ENCODE results near the gene GP1BB. TPM values are rescaled to one million over a fixed set of nuclear protein-coding genes. Genes with fewer than 3 reads are reported as not detected.
"Not testable (repeated sequence)": the region's sequence is repeated elsewhere in the genome, so short reads cannot be mapped to it uniquely, and the experiment has no call there.

GP1BB gene
- polyA plus RNA-seq, result 1 to 10 TPM in 3 of 4 donors, under 1 TPM in 1; 0.67 to 2.0 (median 1.3) TPM
- long read RNA-seq, donor 1, partial matches to known transcripts, result 0 of 4 reads
- long read RNA-seq, donor 1, other reads (novel, unspliced or antisense), result 0 of 4 reads
- long read RNA-seq, donor 2, result 0 reads
- long read RNA-seq, donor 3, result 0 reads
- long read RNA-seq, donor 4, result 0 reads
- long read RNA-seq, donor 5, result 0 reads
- long read RNA-seq, donor 6, result 0 reads
- long read RNA-seq, donor 7, transcript GP1BB-201 (2 exons, 1,553 nt), result major isoform, 29 of 29 reads
- long read RNA-seq, donor 7, partial matches to known transcripts, result 0 of 29 reads
- long read RNA-seq, donor 7, other reads (novel, unspliced or antisense), result 0 of 29 reads
- long read RNA-seq, donor 8, result 0 reads
- long read RNA-seq, donor 9, result 0 reads
- long read RNA-seq, donor 10, partial matches to known transcripts, result 0 of 1 reads
- long read RNA-seq, donor 10, other reads (novel, unspliced or antisense), result 0 of 1 reads

DNA sequence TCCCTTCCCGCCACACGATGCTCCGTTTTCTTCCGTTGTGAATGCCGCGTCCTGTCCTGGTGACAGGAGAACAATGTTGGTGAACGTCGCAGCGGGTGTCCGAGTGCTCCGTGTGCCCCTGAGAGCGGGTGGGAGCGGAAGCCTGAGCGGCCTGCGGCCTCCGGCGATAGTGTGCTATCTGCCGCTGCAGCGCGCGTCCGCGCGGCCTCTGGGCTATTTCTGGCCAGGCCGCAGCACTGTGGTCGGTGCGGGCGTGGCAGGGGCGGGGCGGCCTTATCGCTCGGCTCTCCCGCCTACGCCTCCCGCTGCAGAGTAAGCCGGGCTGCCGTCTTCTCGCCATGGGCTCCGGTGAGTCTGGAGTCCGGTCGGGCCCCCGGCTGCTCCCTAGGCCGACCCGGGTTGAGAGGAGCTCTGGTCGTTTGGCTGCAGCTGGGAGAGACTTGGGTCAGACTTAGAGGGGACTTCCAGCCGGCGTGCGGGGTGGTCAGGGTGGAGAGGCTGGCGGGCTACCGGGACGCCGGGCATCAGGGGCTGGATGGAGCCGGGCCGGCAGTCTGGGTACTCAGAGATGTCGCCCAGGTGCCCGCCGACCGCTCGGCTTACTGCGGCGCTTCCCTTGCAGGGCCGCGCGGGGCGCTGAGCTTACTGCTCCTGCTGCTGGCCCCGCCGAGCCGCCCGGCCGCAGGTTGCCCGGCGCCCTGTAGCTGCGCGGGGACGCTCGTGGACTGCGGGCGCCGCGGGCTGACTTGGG lies at the start of gene GP1BB:
Gene GP1BB (plus strand): TSS at position 308 of the 751 bp plus-strand sequence. CDS start 31 bp downstream, at position 339.
- peaks cover 12 to 62% (median 19%) of the 10 kb centered on the region in 3 donors for H3K27me3 ChIP-seq (ENCODE audit: control insufficient read depth in 3 of 3, insufficient read depth in 3 of 3, low read length in 3 of 3)
- WGBS, 3 donors, result 6 to 29% (median 6%) methylated on average over 65 to 80 of the region's 80 CpGs
- no peaks in the 10 kb centered on the region for H3K9me3 ChIP-seq (ENCODE audit: control insufficient read depth in 2 of 2, insufficient read depth in 1 of 2, low read depth in 1 of 2, low read length in 1 of 2)
- no peak within 1 kb of the TSS for H3K27ac ChIP-seq (ENCODE audit: low read depth in 1 of 3, low read length in 2 of 3)
- H3K36me3 ChIP-seq (ENCODE audit: control insufficient read depth in 3 of 3, insufficient read depth in 2 of 3, low read depth in 1 of 3, low read length in 3 of 3), result peaks cover 0 to 23% (median 0%) of the 10 kb centered on the region in 3 donors
- H3K4me1 ChIP-seq (ENCODE audit: control insufficient read depth in 3 of 3, insufficient read depth in 2 of 3, low read depth in 1 of 3, low read length in 2 of 3), result peaks cover 0 to 6% (median 0%) of the 10 kb centered on the region in 3 donors
- DNase-seq, result peak; percentile 19 to 48
- FAIRE-seq, result no peak
- peak within 1 kb of the TSS in 1 of 3 donors; percentile 20 for H3K4me3 ChIP-seq (ENCODE audit: low read depth in 1 of 3, low read length in 3 of 3)

DNA sequence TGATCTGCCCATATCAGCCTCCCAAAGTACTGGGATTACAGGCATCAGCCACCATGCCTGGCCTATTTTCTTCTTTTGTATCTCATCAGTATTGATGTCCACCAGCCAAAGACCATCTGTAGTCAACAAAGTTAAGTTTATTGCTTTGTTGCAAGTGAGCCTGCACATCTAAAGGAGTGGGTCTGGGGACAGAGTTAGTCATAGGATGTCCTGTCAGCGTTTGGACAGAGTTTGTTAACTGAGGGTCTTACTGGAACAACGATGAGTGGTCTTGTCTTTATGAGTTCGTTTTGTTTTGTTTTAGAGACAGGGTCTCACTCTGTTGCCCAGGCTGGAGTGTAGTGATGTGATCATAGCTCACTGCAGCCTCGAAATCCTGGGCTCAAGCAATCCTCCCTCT lies 49.7 kb upstream of the GP1BB start:
- H3K27ac ChIP-seq (ENCODE audit: low read depth in 1 of 3, low read length in 2 of 3), result no peak overlapping the region
- H3K4me3 ChIP-seq (ENCODE audit: low read depth in 1 of 3, low read length in 3 of 3), result no peak overlapping the region
- H3K4me1 ChIP-seq (ENCODE audit: control insufficient read depth in 3 of 3, insufficient read depth in 2 of 3, low read depth in 1 of 3, low read length in 2 of 3), result no peaks in the 10 kb centered on the region
- FAIRE-seq (no peak), DNase-seq (no peak)
- H3K36me3 ChIP-seq (ENCODE audit: control insufficient read depth in 3 of 3, insufficient read depth in 2 of 3, low read depth in 1 of 3, low read length in 3 of 3), result no peaks in the 10 kb centered on the region
- 59 to 76% (median 67%) methylated on average over 4 of the region's 4 CpGs for WGBS, 3 donors
- peaks cover 0 to 3% (median 2%) of the 10 kb centered on the region in 3 donors for H3K27me3 ChIP-seq (ENCODE audit: control insufficient read depth in 3 of 3, insufficient read depth in 3 of 3, low read length in 3 of 3)
- peaks cover 0 to 3% of the 10 kb centered on the region in 2 donors for H3K9me3 ChIP-seq (ENCODE audit: control insufficient read depth in 2 of 2, insufficient read depth in 1 of 2, low read depth in 1 of 2, low read length in 1 of 2)

DNA sequence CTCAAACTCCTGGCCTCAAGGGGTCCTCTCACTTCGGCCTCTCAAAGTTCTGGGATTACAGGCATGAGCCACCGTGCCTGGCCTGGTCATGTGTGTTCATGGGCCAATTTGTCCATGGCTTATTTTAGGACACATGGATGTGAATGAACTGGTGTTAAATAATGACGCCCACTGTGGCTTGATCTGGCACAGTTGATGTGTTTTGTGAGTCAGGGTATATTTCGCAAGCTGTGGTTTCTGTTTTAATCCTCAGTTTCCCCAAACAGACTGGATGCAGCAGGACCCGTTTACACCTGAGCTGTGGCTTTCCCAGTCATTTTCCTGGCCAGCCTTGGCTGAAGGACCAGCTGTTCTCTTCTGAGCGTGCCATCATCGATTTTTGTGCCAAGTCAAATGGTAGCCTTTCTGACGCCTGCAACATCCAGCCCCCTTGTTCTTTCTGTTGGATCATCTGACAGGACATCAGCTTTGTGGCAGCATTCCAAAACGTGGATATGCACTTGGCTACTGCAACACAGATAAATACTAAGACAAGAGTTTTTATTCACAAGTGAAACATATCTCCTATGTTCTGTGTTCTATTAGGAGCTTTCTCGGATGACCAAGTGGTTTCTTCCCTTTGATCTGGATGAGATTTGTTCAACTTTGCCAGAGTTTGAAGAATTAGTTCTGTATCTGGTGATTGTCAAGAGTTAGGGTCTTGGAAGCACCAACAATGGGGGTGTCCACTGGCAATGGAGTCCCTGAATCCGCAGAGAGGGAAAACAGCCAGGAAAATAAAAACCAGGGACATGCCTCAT lies 49.0 kb upstream of the GP1BB start:
- DNase-seq (no peak), FAIRE-seq (no peak)
- 70 to 79% (median 76%) methylated on average over 11 of the region's 11 CpGs for WGBS, 3 donors

DNA sequence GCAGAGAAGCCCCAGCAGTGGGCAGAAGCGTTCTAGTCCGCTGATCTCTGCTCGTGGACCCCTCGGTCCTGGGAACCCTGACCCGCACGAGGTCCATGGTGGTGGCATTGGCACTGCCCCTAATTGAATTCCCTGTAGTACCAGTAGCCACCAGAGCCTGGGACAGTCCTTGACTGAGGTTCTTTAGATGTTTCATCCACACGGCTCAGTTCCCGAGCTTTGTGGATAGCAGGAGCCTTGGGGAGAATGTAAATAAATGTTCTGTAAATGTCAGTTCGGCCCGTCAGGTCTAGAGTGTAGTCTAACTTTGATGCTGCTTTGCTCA lies 48.4 kb upstream of the GP1BB start:
- Histone ChIP-seq H3K27me3 (ENCODE audit: control insufficient read depth in 3 of 3, insufficient read depth in 3 of 3, low read length in 3 of 3) (peaks cover 0 to 3% (median 2%) of the 10 kb centered on the region in 3 donors), H3K4me3 (ENCODE audit: low read depth in 1 of 3, low read length in 3 of 3) (no peak overlapping the region), H3K4me1 (ENCODE audit: control insufficient read depth in 3 of 3, insufficient read depth in 2 of 3, low read depth in 1 of 3, low read length in 2 of 3) (no peaks in the 10 kb centered on the region), H3K36me3 (ENCODE audit: control insufficient read depth in 3 of 3, insufficient read depth in 2 of 3, low read depth in 1 of 3, low read length in 3 of 3) (no peaks in the 10 kb centered on the region), H3K9me3 (ENCODE audit: control insufficient read depth in 2 of 2, insufficient read depth in 1 of 2, low read depth in 1 of 2, low read length in 1 of 2) (peaks cover 0 to 3% of the 10 kb centered on the region in 2 donors), H3K27ac (ENCODE audit: low read depth in 1 of 3, low read length in 2 of 3) (no peak overlapping the region)
- 77 to 81% (median 78%) methylated on average over 10 of the region's 10 CpGs for WGBS, 3 donors
- FAIRE-seq (no peak), DNase-seq (no peak)

More for the DNA sequence above, 49.0 kb upstream of the GP1BB start:
- H3K4me1 ChIP-seq (ENCODE audit: control insufficient read depth in 3 of 3, insufficient read depth in 2 of 3, low read depth in 1 of 3, low read length in 2 of 3), result no peaks in the 10 kb centered on the region
- H3K27ac ChIP-seq (ENCODE audit: low read depth in 1 of 3, low read length in 2 of 3), result no peak overlapping the region
- no peak overlapping the region for H3K4me3 ChIP-seq (ENCODE audit: low read depth in 1 of 3, low read length in 3 of 3)
- peaks cover 0 to 3% (median 2%) of the 10 kb centered on the region in 3 donors for H3K27me3 ChIP-seq (ENCODE audit: control insufficient read depth in 3 of 3, insufficient read depth in 3 of 3, low read length in 3 of 3)
- no peaks in the 10 kb centered on the region for H3K36me3 ChIP-seq (ENCODE audit: control insufficient read depth in 3 of 3, insufficient read depth in 2 of 3, low read depth in 1 of 3, low read length in 3 of 3)
- peaks cover 0 to 3% of the 10 kb centered on the region in 2 donors for H3K9me3 ChIP-seq (ENCODE audit: control insufficient read depth in 2 of 2, insufficient read depth in 1 of 2, low read depth in 1 of 2, low read length in 1 of 2)

DNA sequence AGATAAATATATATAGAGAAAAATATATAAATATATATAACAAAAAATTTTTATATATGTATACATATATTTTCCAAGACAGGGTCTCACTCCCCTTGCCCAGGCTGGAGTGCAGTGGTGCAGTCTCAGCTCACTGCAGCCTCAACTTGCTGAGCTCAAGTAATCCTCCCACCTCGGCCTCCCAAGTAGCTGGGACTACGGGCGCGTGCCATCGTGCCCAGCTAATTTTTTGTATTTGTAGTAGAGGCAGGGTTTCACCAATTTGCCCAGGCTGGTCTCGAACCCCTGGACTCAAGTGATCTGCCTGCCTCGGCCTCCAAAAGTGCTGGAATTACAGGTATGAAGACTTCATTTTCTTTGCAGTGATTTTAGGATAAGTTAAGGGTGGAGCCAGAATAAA lies 47.9 kb upstream of the GP1BB start:
- DNase-seq (no peak), FAIRE-seq (no peak)
- 82 to 89% (median 84%) methylated on average over 7 of the region's 7 CpGs for WGBS, 3 donors
- H3K27me3 ChIP-seq (ENCODE audit: control insufficient read depth in 3 of 3, insufficient read depth in 3 of 3, low read length in 3 of 3), result peaks cover 0 to 3% (median 2%) of the 10 kb centered on the region in 3 donors
- no peaks in the 10 kb centered on the region for H3K36me3 ChIP-seq (ENCODE audit: control insufficient read depth in 3 of 3, insufficient read depth in 2 of 3, low read depth in 1 of 3, low read length in 3 of 3)
- H3K4me1 ChIP-seq (ENCODE audit: control insufficient read depth in 3 of 3, insufficient read depth in 2 of 3, low read depth in 1 of 3, low read length in 2 of 3), result no peaks in the 10 kb centered on the region
- no peak overlapping the region for H3K4me3 ChIP-seq (ENCODE audit: low read depth in 1 of 3, low read length in 3 of 3)
- peaks cover 0 to 3% of the 10 kb centered on the region in 2 donors for H3K9me3 ChIP-seq (ENCODE audit: control insufficient read depth in 2 of 2, insufficient read depth in 1 of 2, low read depth in 1 of 2, low read length in 1 of 2)
- H3K27ac ChIP-seq (ENCODE audit: low read depth in 1 of 3, low read length in 2 of 3), result no peak overlapping the region

DNA sequence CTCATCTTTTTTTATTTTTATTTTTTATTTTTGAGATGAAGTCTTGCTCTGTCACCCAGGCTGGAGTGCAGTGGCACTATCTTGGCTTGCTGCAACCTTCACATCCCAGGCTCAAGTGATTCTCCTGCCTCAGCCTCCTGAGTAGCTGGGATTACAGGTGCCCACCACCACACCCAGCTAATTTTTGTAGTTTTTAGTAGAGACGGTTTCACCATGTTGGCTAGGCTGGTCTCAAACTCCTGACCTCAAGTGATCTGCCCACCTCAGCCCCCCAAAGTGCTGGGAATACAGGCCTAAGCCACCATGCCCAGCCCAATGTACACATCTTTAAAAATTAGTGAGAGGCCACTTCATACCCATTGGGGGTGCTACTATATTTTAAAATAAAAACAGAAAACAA lies 46.9 kb upstream of the GP1BB start:
- not testable (repeated sequence) for DNase-seq; H3K4me3 ChIP-seq (ENCODE audit: low read depth in 1 of 3, low read length in 3 of 3); H3K4me1 ChIP-seq (ENCODE audit: control insufficient read depth in 3 of 3, insufficient read depth in 2 of 3, low read depth in 1 of 3, low read length in 2 of 3); H3K27ac ChIP-seq (ENCODE audit: low read depth in 1 of 3, low read length in 2 of 3); FAIRE-seq; H3K27me3 ChIP-seq (ENCODE audit: control insufficient read depth in 3 of 3, insufficient read depth in 3 of 3, low read length in 3 of 3); H3K9me3 ChIP-seq (ENCODE audit: control insufficient read depth in 2 of 2, insufficient read depth in 1 of 2, low read depth in 1 of 2, low read length in 1 of 2); H3K36me3 ChIP-seq (ENCODE audit: control insufficient read depth in 3 of 3, insufficient read depth in 2 of 3, low read depth in 1 of 3, low read length in 3 of 3)
- 67 to 80% (median 79%) methylated on average over 1 of the region's 1 CpG for WGBS, 3 donors

DNA sequence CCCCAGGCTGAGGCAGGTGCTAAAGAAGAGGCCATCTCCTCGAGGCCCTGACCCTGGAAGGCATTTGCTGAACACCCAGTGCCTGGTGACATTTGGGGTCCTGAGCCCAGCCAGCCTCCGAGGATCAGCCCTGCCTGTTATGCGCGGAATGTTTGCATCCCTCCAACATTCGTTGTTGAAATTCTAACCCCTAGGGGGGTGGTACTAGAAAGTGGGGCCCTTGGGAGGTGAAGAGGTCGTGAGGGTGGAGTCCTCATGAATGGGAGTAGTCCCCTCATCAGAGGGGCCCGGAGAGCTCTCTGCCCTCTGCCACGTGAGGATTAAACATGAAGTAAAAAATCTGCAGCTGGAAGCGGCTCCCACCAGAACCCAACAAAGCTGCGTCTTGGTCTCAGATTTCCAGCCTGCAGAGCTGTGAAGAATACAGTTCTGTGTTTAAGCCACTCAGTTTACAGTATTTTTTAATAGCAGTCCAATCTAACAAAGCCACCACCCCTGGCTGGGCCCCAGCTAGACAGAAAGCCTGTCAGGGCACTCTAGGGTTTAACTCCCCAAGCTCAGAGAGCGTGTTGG lies 44.3 kb upstream of the GP1BB start:
- Histone ChIP-seq H3K4me1 (ENCODE audit: control insufficient read depth in 3 of 3, insufficient read depth in 2 of 3, low read depth in 1 of 3, low read length in 2 of 3) (no peaks in the 10 kb centered on the region), H3K27ac (ENCODE audit: low read depth in 1 of 3, low read length in 2 of 3) (no peak overlapping the region), H3K9me3 (ENCODE audit: control insufficient read depth in 2 of 2, insufficient read depth in 1 of 2, low read depth in 1 of 2, low read length in 1 of 2) (no peaks in the 10 kb centered on the region), H3K36me3 (ENCODE audit: control insufficient read depth in 3 of 3, insufficient read depth in 2 of 3, low read depth in 1 of 3, low read length in 3 of 3) (no peaks in the 10 kb centered on the region), H3K27me3 (ENCODE audit: control insufficient read depth in 3 of 3, insufficient read depth in 3 of 3, low read length in 3 of 3) (peaks cover 0 to 3% (median 2%) of the 10 kb centered on the region in 3 donors), H3K4me3 (ENCODE audit: low read depth in 1 of 3, low read length in 3 of 3) (no peak overlapping the region)
- no peak for FAIRE-seq
- WGBS, 3 donors, result 55 to 68% (median 62%) methylated on average over 11 of the region's 11 CpGs
- no peak for DNase-seq
